ENCODE data around the gene SENP2.

DNA sequence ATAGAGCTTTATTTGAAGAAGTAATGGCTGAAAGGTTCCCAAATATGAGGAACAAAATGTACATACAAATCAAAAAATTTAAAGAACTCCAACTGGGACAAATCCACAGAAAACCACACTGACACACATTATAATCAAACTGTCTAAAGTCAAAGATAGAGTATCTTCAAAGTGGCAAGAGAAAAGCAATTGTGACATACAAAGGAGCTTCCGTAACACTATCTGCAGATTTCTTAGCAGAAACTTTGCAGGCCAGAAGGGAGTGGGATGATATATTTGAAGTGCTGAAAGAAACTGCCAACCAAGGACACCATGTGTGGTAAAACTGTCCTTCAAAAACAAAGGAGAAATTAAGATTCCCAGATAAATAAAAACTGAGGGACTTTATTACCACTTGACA is 91.9 kb downstream of the SENP2 start:
- TF ChIP-seq POLR2AphosphoS5 (IDR thresholded peaks at IDR 0.05) (no peak), POLR2A (IDR thresholded peaks at IDR 0.05) (no peak), CTCF (IDR thresholded peaks at IDR 0.05) (no peak)

All from breast epithelium (tissue), 3 donors.